Renal cortical epithelial cell (primary cell): Measurements from ENCODE around the gene OR5B21. TPM values are rescaled to one million over a fixed set of nuclear protein-coding genes. Genes with fewer than 3 reads are reported as not detected.

Source experiments
- DNase-seq: peaks from one replicate; pipeline ENCODE4 v3.0.0-alpha.2; 2011; ENCODE audit warnings: low read depth
- total RNA-seq: library from RNA; depleted of rRNA; stranded (reverse); fragments of >200 nt; gene quantifications from 2 replicates; pipeline ENCODE4 v1.2.3, GENCODE V29; 2014

The OR5B21 gene
- total RNA-seq, 1 donor from 2014 or later = not detected

GRCh38 chr11:58493676-58494075 is 14.2 kb downstream of the OR5B21 start:
- DNase-seq = no peak

- no peak for DNase-seq
Observed at GRCh38 chr11:58490827-58491226, 17.1 kb downstream of the OR5B21 start.

- no peak for DNase-seq
Observed at GRCh38 chr11:58487170-58487569, 20.7 kb downstream of the OR5B21 start.

- no peak for DNase-seq
Observed at GRCh38 chr11:58485961-58486360, 21.9 kb downstream of the OR5B21 start.

GRCh38 chr11:58471892-58472291 is 36.0 kb downstream of the OR5B21 start:
- peak; percentile 4 for DNase-seq

- no peak for DNase-seq
Observed at GRCh38 chr11:58466293-58466692, 41.6 kb downstream of the OR5B21 start.

GRCh38 chr11:58465690-58466089 is 42.2 kb downstream of the OR5B21 start:
- no peak for DNase-seq

Other genes starting within 250 kb of the OR5B21 start
- gene OR10W1, start 239.8 kb downstream of the OR5B21 start, total RNA-seq = not detected in 2 replicates
- gene OR5B17, start 149.0 kb downstream of the OR5B21 start, total RNA-seq = not detected in 2 replicates
- gene OR5B3, start 101.2 kb downstream of the OR5B21 start, total RNA-seq = not detected in 2 replicates
- not detected in 2 replicates for gene OR5B2, start 80.0 kb downstream of the OR5B21 start, total RNA-seq
- gene OR5B12, start 65.9 kb downstream of the OR5B21 start, total RNA-seq = not detected in 2 replicates
- 4.1 and 14.1 TPM in 2 replicates for gene LPXN, start 67.8 kb upstream of the OR5B21 start, total RNA-seq
- 42.1 and 56.1 TPM in 2 replicates for gene ZFP91, start 71.0 kb upstream of the OR5B21 start, total RNA-seq
- 0.35 and 1.6 TPM in 2 replicates for gene CNTF, start 114.6 kb upstream of the OR5B21 start, total RNA-seq
- gene GLYAT, start 223.8 kb upstream of the OR5B21 start, total RNA-seq = 3.6 TPM in 1 of 2 replicates, not detected in the other